T follicular helper cell (primary cell): ENCODE results near the gene VPS26B.
"Not testable (repeated sequence)": the region's sequence is repeated elsewhere in the genome, so short reads cannot be mapped to it uniquely, and the experiment has no call there.

Source experiments
- DNase-seq: peaks from one replicate; pipeline ENCODE4 v3.0.0-alpha.2; 2020; ENCODE audit warnings: low read depth
- total RNA-seq, 2 experiments: gene quantifications; one replicate each; lab custom pipeline; 2026; lab: John Stamatoyannopoulos, UW

The VPS26B gene
- 36.0 to 86.7 reads per million in 2 experiments for total RNA-seq

DNA sequence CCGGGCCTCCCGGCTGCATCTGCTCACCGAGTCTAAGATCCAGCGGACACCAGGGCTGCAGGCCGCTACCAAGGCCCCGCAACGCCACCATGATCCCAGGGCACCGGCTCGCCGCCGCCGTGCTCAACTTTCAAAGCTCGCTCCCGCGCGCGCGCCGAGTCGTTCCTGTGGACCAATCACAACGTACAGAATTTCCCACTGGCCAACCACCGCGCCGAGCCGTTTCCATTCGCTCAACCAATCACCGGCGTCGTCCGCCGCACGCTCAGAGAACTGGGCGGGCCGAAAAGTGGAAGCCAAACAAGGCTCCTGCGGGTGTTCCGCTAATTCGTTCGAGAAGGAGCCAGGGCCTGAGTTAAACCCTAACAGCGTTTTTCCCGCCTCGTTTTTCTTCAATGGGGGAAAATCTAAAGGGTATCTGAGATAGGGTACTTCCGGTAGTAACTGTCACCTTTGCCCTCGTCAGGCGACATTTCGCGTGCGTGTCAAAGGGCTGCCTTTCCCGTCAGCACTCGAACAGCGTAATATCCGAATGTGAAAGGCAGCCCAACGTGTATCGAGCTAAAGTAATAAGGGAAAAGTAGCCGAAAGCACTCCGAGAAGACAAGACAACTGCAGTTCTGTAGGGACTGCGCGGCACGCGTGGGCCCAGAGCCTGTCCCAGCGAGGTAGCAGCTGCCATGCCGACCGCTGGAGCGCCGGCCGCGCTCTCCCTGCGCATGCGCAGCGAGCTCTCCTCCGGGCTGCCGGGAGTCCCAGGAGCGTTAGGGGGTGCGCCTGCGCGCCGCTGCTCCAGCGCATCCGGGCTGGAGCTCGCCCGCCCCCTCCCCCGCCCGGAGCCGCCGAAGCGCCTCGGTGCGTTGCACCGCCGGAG, at the start of gene VPS26B, which contains the start of gene NCAPD3:
Gene VPS26B (plus strand): TSS at position 836 of the 874 bp plus-strand sequence. CDS start 452 bp downstream, outside the sequence.
Gene NCAPD3 (minus strand): TSS at position 132 of the 874 bp plus-strand sequence. CDS start 41 bp downstream, at position 91.
- DNase-seq = peak; percentile 93

DNA sequence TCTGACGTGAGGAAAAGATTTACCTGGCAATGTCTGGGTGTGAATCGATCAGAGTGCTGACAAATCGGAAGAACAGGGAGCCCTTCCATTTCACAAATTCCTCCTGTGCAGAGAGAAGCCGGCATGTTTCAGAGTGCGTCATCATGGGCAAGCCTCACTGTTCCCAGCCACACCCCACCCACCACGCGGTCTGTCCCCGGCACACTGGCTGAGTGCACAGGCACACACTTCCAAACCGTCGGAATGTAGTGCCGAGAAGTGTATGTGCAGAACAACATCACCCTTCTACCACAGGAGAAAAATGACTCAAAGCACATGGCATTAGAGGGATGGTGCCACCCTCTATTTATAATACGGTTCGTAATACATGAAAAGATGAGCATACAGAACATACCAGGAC, 48.2 kb upstream of the VPS26B start:
- DNase-seq = no peak

DNA sequence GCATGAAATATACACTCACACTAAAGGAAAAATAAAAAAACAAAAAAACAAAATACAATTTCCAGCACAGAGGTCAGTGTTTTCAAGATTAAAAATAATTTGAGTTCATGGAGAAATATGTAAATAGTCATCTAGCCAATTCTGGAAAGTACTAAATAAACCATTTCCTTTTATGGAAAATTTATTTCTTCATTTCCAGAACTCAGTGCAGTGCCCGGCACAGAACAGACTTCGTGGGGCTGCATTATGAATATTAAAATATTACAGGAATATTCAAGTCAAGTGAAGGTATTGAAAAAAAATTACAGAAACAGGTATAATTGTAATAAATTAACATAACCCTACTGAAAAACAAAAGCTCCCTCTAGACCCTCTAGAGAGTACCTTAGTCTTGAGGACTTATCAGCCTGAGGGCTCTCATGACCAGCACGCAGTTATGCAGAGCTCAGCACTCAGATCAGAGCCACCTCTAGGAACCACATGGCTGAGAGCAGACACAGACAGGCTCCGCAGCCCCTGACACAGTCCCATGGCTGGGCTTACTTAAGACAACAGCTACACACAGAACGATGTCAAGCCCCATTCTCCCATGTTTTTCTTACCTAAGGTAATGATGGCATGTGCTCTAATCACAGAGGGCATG, 46.3 kb upstream of the VPS26B start:
- DNase-seq = no peak

DNA sequence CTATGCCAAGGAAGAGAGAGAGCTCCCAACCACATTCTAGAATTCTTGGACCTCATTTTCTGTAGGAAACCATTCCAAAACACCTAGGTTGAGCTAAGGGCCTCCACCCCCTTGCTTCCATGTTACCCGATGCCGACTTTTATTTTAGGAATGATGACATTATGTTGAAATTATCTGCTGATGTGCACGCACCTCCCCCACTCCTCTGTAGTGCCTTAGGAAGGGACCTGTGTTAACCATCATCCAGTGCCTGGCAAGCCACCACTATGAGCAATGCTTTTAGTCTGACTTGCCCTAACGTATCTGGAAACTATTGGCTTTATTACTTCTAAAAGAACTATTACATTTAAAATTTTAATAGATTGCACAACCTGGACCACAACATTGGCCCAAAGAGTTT, 42.8 kb upstream of the VPS26B start:
- DNase-seq = no peak

DNA sequence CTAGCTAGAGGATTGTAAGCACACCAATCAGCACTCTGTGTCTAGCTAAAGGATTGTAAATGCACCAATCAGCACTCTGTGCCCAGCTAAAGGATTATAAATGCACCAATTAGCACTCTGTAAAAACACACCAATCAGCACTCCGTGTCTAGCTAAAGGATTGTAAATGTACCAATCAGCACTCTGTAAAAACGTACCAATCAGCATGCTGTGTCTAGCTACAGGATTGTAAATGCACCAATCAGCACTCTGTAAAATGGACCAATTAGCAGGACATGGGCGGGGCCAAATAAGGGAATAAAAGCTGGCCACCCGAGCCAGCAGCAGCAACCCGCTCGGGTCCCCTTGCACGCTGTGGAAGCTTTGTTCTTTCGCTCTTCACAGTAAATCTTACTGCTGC, 36.4 kb upstream of the VPS26B start:
- not testable (repeated sequence) for DNase-seq

DNA sequence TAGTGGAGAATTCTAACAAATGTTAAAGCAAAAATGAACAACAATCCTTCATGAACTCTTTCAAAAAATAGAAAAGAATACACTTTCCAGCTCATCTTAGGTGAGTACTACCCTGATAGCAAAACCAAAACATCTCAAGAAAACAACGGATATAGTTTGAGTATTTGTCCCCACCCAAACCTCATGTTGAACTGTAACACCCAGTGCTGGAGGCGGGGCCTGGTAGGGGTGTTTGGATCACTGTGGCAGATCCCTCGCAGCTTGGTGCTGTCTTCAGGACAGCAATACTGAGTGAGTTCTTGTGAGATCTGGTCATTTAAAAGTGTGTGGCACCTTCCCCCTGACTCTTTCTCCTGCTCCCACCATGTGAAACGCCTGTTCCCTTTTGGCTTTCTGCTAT, 27.7 kb upstream of the VPS26B start:
- DNase-seq = no peak

DNA sequence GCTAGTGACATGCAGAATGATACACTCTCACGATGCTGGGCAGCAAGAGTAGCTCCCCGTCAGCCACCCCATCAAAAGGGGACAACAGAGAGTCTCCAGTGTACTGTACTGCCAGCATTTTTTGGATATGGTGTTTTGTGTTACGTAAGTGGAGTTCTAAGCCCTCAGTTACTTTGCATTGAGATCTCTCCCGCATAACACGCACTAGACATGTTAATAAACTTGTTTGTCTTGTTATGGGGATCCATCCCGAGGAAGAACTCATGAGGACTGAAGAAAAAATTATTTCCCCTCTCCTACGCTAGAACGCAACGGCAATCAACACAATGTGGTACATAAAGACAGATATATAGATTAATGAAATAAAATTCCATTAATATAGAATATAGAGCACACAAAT, 24.9 kb upstream of the VPS26B start:
- no peak for DNase-seq

DNA sequence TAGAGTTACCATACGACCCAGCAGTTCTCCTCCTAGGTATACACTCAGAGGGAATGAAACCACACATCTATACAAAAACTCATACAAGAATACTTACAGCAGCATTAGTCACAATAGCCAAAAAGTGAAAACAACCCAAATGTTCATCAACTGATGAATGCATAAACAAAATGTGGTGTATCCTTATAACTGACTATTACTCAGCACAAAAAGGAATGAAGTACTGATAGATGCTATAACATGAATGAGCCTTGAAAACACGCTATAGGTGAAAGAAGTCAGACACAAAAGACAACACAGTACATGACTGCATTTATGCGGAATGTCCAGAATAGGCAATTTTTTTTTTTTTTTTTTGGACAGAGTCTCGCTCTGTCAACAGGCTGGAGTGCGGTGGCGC, 23.8 kb upstream of the VPS26B start:
- DNase-seq = no peak

DNA sequence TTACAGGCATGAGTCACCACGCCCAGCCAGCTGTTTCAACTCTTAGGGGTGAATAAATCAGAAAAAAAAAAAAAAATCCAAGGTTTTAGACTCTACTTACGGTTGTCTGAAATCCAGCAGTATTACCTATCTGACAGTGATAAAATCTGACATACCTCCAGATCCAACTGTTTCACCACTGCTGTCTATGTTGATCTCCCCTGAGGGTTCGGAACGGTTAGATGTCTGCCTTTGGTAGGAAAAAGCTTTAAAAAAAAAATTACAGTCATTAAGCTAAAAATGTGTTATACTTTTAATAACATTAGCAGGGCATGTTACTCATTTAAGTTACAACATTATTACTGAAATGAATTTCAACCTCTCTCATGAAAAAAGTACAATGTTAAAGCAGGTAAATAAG, 21.8 kb upstream of the VPS26B start:
- DNase-seq = no peak

DNA sequence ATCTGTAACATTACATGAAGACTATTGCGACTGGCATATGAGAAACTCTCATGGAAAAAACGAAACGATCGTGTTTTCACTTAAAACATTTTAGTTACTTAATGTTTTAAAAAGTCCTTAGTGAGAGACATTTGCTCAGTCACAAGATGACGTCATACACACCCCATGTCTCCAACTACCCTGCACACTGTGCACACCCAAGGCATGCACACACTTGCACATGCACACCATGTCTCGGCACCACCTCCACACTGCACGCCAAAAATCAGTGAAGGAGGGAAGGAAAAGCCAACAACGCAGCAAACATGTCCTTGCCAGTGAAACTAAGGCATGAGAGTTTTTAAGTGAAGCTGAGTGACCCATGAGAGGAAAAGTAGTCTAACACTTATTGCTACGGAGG, 18.7 kb upstream of the VPS26B start:
- no peak for DNase-seq

DNA sequence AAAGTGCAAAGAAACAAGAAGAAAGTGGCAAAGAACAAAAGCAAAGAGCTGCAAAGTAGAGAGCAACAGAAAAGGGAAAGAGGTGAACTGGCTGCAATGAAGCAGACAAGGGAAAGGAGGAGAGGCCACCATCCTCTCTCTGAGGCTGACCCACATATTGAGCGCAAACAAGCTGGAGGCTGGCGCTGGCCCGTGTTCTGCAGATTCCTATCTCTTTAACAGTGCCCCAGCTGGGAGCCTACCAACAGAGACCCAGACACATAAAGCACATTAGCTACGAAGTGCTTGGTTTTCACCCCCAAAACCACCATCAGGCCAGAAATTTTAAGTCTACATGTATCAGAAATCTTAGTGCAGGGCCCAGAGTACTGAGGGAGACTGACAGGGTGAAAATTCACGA, 18.3 kb upstream of the VPS26B start:
- no peak for DNase-seq

DNA sequence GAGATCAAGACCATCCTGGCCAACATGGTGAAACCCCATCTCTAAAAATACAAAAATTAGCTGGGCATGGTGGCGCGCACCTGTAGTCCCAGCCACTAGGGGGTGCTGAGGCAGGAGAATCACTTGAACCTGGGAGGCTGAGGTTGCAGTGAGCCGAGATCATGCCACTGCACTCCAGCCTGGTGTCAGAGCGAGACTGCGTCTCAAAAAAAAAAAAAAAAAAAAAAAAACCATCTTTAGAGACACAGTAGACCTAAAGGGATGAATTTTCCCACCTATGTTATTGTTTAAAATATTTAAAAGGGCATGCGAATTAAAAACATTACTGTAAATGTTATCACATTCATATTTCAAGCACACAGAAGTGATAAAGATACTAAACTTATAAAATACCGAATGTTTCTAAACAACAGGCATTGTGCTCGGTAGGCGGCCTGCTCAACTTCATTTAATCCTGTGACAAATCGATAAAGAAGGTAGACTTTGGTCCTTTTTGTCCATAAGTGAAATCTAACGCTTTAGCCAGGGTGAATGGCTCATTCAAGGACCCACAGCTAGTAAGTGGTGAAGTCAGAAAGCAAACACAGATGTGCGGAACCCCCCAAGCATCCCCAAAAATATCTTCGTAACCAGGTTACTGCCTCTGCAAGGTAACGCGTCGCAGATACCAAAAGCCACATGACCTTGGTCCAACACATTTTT, 16.8 kb upstream of the VPS26B start:
- DNase-seq = peak; percentile 49

DNA sequence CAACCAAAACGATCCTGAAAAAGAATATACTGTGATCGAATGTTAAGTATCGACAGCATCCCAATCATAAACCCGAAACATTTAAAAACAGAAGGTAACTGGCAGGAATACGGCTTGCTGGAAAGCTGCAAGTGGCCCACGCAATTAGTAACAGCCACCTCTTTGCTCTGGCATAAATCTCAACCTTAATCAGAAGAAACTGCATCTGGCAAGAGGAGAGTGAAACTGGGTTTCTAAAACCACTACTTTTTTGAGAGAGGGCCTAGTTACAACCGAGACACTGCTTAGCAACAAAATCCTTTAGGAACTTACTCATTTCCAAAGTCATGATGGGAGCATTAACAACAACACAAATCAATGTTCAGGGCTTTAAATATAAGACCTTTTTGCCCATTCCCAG, 8.6 kb upstream of the VPS26B start:
- DNase-seq = no peak

DNA sequence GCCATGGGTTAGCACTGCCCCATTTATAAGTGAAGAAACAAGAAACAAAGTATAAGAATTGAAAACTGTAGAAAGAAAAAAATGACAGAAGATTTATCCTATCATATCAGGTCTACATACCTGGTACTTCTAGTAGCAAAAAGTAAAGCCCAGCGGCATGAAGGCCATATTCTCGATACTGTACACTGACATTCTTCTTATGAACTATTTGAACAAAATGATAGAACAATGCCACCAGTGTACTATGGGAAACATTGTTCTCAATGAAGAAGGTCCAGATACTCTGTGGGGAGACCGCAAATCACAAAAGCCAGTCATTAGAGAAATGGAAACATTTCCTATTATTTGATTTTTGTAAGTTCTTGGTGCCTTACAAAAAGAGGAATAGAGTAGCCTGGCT, 7.7 kb upstream of the VPS26B start:
- DNase-seq = no peak

DNA sequence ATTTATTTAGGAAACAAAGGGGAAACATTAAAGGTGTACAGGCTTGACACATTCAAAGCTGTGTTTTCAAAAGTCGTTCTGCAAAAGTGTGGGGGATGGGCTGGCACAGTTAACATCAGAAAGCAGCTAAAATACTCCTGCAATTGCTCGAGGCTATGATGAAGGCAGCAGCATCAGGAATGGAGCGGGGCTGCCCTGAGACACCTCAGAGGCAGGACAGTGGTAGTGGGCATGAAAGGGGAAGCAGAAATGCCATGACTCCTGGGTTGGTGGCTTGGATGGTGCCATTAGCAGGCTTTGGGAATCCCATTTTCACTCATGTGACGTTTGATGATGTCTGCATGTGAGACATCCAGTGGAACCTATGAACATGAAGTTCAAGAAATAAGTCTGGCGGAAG, 1.4 kb upstream of the VPS26B start:
- DNase-seq = no peak

DNA sequence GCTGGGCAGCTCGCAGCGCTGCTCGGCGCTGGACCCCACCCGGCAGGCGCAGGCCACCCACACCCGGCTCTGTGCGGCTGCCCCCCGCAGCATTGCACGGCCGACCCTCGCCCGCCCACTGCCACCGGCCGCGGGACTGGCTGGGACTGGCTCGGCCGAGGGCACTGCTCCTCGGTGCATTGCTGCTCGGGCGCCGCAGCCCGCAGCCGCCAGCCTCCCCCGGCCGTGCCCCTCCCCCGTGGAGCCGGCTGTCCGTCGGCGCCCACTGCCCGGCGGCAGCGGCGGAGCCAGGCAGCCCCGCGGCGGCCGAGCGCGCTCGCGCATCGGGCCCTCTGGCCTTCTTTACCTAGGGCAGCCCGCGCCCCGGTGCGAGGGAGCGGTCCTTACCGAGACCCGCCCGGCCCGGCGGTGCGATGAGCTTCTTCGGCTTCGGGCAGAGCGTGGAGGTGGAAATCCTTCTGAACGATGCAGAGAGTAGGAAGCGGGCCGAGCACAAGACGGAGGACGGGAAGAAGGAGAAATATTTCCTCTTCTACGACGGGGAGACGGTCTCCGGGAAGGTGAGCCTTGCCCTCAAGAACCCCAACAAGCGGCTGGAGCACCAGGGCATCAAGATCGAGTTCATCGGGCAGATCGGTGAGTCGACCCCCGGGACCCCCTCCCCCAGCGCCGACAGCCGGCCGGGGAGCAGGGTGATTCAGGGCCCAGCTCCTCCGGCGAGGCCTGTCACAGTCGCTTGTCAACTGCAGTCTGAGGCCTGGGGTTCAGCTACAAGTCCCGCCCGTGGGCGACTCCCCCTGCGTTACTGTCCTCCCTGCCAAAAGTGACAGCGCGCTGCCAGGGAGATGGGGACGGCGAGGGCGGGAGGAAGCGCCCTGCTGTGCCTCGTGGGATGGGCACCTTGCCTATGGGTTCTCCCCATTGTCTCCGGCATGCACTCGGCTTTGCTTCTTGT, 516 bp downstream of the VPS26B start:
- peak; percentile 31 for DNase-seq

DNA sequence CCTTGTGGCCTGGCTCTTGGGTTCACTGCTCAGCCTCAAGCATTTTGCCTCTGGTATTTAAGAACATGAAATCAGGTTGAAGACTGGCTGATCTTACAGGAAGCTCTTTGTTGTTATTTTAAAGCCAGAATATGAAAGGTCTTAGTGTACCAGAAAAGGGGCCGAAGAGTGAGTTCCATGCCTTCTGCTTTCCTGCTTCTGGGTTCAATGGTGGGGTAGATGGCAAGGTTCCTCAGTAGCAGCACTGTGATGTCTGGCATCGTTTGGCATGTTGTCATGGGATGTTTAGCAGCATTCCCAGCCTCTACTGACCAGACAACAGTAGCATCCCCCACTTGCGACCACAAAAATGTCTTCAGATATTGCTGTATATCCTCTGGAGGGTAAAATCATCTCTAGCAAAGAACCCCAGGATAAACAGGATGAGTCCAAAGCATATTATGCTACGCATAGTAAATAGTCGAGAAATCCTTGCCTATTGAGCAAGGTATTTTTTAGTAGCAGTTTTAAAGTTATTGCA, 2.4 kb downstream of the VPS26B start:
- no peak for DNase-seq

DNA sequence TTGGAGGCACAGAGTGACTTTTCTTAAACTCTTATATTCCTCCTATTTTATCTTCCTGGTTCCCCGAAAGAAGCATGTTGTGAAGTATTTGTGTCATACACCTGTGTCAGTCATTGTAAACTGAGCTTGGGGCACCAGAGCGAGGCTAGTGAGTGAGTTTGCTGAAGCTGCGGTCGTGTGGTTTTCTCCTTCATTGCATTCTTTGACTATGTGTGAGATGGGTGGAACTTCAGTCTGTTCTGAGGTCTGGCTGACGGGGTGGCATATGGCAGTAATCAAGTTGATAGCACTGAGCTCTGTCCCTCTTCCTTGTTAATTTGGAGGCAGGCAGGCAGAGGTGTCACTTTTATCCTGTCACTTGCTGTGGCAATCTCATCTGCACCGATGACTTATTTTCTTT, 4.2 kb downstream of the VPS26B start:
- no peak for DNase-seq

DNA sequence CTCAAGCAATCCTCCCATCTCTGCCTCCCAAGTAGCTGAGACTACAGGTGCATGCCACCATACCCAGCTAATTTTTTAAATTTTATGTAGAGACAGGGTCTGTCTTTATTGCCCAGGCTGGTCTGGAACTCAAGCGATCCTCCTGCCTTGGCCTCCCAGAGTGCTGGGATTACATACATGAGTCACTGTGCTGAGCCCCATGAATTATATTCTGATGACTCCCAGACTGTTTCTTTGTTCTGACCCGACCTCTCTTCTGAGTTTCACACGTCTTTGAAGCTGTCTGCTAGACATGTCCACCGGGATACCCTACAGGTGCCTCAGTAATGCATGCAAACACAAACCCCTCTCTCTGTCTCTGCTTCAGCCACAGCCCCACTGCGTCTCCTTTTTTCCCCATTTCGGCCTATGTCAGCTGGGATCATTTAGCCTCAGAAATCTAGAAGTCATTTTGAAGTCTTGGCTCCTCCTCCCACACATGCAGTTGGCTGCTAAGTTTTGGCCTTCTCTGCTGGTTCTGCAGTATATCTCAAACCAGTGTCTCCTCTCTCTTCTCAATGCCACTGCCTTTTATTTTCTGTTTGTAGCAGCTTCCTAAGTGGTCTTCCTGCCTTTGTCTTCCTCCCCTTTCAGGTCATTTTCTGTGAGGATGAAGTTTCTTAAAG, 4.8 kb downstream of the VPS26B start:
- DNase-seq = no peak

DNA sequence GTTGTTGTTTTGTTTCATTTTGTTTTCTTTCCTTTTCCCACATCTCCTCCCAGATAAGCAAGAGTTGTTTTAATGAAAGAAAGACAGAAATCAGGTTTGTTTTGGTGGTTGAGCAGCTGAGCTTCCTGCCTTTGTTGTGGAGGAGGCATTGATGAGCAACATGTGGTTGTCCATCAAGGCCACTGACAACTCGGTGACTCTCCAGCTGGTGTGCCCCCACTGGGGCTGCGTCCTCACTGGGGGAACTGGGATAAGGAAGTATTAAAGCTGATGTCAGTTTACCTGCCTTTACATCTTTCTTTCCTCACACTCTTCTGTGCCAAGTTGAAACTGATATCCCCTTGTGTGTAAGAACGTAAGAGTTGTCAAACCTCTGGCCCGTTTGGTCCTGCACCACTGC, 5.9 kb downstream of the VPS26B start:
- no peak for DNase-seq
